ENCODE results near the gene ZBED2.
"Not testable (repeated sequence)": the region's sequence is repeated elsewhere in the genome, so short reads cannot be mapped to it uniquely, and the experiment has no call there.

DNA sequence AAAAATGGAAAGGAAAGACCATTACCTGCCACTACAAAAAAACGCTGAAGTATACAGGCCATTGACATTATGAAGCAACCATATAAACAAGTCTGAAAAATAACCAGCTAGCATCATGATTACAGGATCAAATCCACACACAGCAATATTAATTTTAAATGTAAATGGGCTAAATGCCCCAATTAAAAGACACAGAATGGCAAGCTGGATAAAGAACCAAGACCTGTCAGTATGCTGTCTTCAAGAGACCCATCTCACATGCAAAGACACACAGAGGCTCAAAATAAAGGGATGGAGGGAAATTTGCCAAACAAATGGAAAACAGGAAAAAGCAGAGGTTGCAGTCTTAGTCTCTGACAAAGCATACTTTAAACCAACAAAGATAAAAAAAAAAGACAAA lies 33.9 kb upstream of the ZBED2 start:
- TF ChIP-seq, protein P1, sequence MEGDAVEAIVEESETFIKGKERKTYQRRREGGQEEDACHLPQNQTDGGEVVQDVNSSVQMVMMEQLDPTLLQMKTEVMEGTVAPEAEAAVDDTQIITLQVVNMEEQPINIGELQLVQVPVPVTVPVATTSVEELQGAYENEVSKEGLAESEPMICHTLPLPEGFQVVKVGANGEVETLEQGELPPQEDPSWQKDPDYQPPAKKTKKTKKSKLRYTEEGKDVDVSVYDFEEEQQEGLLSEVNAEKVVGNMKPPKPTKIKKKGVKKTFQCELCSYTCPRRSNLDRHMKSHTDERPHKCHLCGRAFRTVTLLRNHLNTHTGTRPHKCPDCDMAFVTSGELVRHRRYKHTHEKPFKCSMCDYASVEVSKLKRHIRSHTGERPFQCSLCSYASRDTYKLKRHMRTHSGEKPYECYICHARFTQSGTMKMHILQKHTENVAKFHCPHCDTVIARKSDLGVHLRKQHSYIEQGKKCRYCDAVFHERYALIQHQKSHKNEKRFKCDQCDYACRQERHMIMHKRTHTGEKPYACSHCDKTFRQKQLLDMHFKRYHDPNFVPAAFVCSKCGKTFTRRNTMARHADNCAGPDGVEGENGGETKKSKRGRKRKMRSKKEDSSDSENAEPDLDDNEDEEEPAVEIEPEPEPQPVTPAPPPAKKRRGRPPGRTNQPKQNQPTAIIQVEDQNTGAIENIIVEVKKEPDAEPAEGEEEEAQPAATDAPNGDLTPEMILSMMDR (tag by site-specific recombination; IDR thresholded peaks at IDR 0.05): not testable (repeated sequence)
- TF ChIP-seq ZNF121 (tag by site-specific recombination; IDR thresholded peaks at IDR 0.05); ZBTB7A (tag by site-specific recombination; IDR thresholded peaks at IDR 0.05; ENCODE audit: low read depth); ZNF561 (tag by site-specific recombination; IDR thresholded peaks at IDR 0.05; ENCODE audit: borderline replicate concordance): not testable (repeated sequence)
